ENCODE measurements around the gene P2RX6. TPM values are rescaled to one million over a fixed set of nuclear protein-coding genes. Genes with fewer than 3 reads are reported as not detected.

P2RX6 gene
- total RNA-seq, 1 experiment from 2014 or later: 0.46 TPM

- H3K27ac ChIP-seq (ENCODE audit: low read length): no peak overlapping the region
- H3K9me3 ChIP-seq (ENCODE audit: control insufficient read depth, insufficient read depth, low read depth, low read length): no peaks in the 10 kb centered on the region
- intact Hi-C loops (cut with micrococcal nuclease; ENCODE audit: unreplicated experiment): no loop called here
- ATAC-seq (no peak), DNase-seq (ENCODE audit: low read depth, low spot score) (no peak)
- BruUV-seq (replicated peaks): no TSS peak
- no peaks in the 10 kb centered on the region for H3K27me3 ChIP-seq (ENCODE audit: control insufficient read depth, insufficient read depth, low read length)
- ChIA-PET POLR2A (no interaction called here), CTCF (no interaction called here)
- TF ChIP-seq CTCF (IDR thresholded peaks at IDR 0.05) (no peak), SIN3A (IDR thresholded peaks at IDR 0.05; ENCODE audit: borderline replicate concordance, insufficient read depth, low read depth, low read length) (no peak), TCF7L2 (IDR thresholded peaks at IDR 0.05; ENCODE audit: low read depth, low read length) (no peak), REST (IDR thresholded peaks at IDR 0.05; ENCODE audit: insufficient read depth in 1 of 2, low read depth in 2 of 2, low read length in 1 of 2) (no peak)
- in situ Hi-C loops (cut with HindIII; ENCODE audit: low pct_unique_long_range_greater_than_20kb, low sequenced_read_pairs): no loop called here
- no peaks in the 10 kb centered on the region for H3K36me3 ChIP-seq (ENCODE audit: control insufficient read depth, insufficient read depth, low read length)
- H3K4me3 ChIP-seq (ENCODE audit: low read depth in 2 of 2, low read length in 2 of 2): no peak overlapping the region
- H3K4me1 ChIP-seq (ENCODE audit: control insufficient read depth, insufficient read depth, low read length): peaks cover 5% of the 10 kb centered on the region; the same call in 1 of the 2 replicates
Measured at GRCh38 chr22:21042978-21043859, 28.3 kb downstream of the P2RX6 start.

GRCh38 chr22:21043860-21044535 lies 29.0 kb downstream of the P2RX6 start:
- ChIA-PET POLR2A (interaction anchor here (0.6 kb wide), 1 partner anchor 53 kb away, joined by 3 read pairs; no protein-coding TSS in a partner anchor), CTCF (no interaction called here)
- H3K36me3 ChIP-seq (ENCODE audit: control insufficient read depth, insufficient read depth, low read length): no peaks in the 10 kb centered on the region
- no peak overlapping the region for H3K4me3 ChIP-seq (ENCODE audit: low read depth in 2 of 2, low read length in 2 of 2)
- H3K27me3 ChIP-seq (ENCODE audit: control insufficient read depth, insufficient read depth, low read length): no peaks in the 10 kb centered on the region
- no peak for TF ChIP-seq SIN3A (IDR thresholded peaks at IDR 0.05; ENCODE audit: borderline replicate concordance, insufficient read depth, low read depth, low read length)
- no peak for TF ChIP-seq TCF7L2 (IDR thresholded peaks at IDR 0.05; ENCODE audit: low read depth, low read length)
- TF ChIP-seq POLR2AphosphoS5 (IDR thresholded peaks at IDR 0.05; ENCODE audit: low read depth, low read length): no peak
- TF ChIP-seq REST (IDR thresholded peaks at IDR 0.05; ENCODE audit: insufficient read depth in 1 of 2, low read depth in 2 of 2, low read length in 1 of 2): no peak
- no peak for TF ChIP-seq CTCF (IDR thresholded peaks at IDR 0.05)
- no peaks in the 10 kb centered on the region for H3K9me3 ChIP-seq (ENCODE audit: control insufficient read depth, insufficient read depth, low read depth, low read length)
- BruUV-seq (replicated peaks): no TSS peak
- H3K4me1 ChIP-seq (ENCODE audit: control insufficient read depth, insufficient read depth, low read length): peaks cover 5% of the 10 kb centered on the region; the same call in 1 of the 2 replicates
- intact Hi-C loops (cut with micrococcal nuclease; ENCODE audit: unreplicated experiment): no loop called here
- ATAC-seq (no peak), DNase-seq (ENCODE audit: low read depth, low spot score) (no peak)
- in situ Hi-C loops (cut with HindIII; ENCODE audit: low pct_unique_long_range_greater_than_20kb, low sequenced_read_pairs): no loop called here
- no peak overlapping the region for H3K27ac ChIP-seq (ENCODE audit: low read length)

Measured in Panc1 (cell line).